OCI-LY1 (cell line): ENCODE results near the gene CACNB2.

Experiments used
- H2AFZ ChIP-seq: fragments of 200-600 bp; sonication (generic), shearing (Covaris generic); 2 replicates; pipeline ENCODE4 v1.6.0; 2014; ENCODE audit warnings: antibody characterized with exemption, mild to moderate bottlenecking, low read length
- H3F3A ChIP-seq: fragments of 200-600 bp; sonication (generic), shearing (Covaris generic); 2 replicates; pipeline ENCODE4 v1.6.0; 2014; ENCODE audit warnings: mild to moderate bottlenecking, antibody characterized with exemption, low read length, moderate library complexity; ENCODE audit not compliant: insufficient read depth
- H3K27ac ChIP-seq: fragments of 200-600 bp; sonication (generic); 2 replicates; pipeline ENCODE4 v1.5.1; 2014; ENCODE audit warnings: low read length, mixed run types, mild to moderate bottlenecking, low read depth; ENCODE audit not compliant: poor library complexity, severe bottlenecking
- H3K27me3 ChIP-seq: fragments of 200-600 bp; sonication (generic); 2 replicates; pipeline ENCODE4 v1.6.0; 2014; ENCODE audit warnings: antibody characterized with exemption, mild to moderate bottlenecking, low read length, moderate library complexity; ENCODE audit not compliant: insufficient read depth
- H3K36me3 ChIP-seq: fragments of 200-600 bp; sonication (generic); 2 replicates; pipeline ENCODE4 v1.6.1; 2014; ENCODE audit warnings: mild to moderate bottlenecking, antibody characterized with exemption, low read length, moderate library complexity, mixed read lengths; ENCODE audit not compliant: insufficient read depth
- H3K4me1 ChIP-seq: fragments of 200-600 bp; sonication (generic); 2 replicates; pipeline ENCODE4 v1.5.1; 2014; ENCODE audit warnings: mild to moderate bottlenecking, low read length, moderate library complexity; ENCODE audit not compliant: insufficient read depth, severe bottlenecking
- H3K4me2 ChIP-seq: fragments of 200-600 bp; sonication (generic), shearing (Covaris generic); 2 replicates; pipeline ENCODE4 v1.6.1; 2014; ENCODE audit warnings: low read length
- H3K4me3 ChIP-seq: fragments of 200-600 bp; sonication (generic); 2 replicates; pipeline ENCODE4 v1.5.1; 2014; ENCODE audit warnings: low read length, low read depth, mild to moderate bottlenecking, mixed read lengths; ENCODE audit not compliant: poor library complexity, severe bottlenecking
- H3K79me2 ChIP-seq: fragments of 200-600 bp; shearing (Covaris generic); 2 replicates; pipeline ENCODE4 v1.6.1; 2016; ENCODE audit warnings: mixed run types, low read length, mixed read lengths; ENCODE audit not compliant: insufficient read depth
- H3K9ac ChIP-seq: fragments of 200-600 bp; sonication (generic), shearing (Covaris generic); 2 replicates; pipeline ENCODE4 v1.6.1; 2014; ENCODE audit warnings: mild to moderate bottlenecking, low read length, mixed read lengths
- H3K9me2 ChIP-seq: fragments of 200-600 bp; sonication (generic), shearing (Covaris generic); 2 replicates; pipeline ENCODE4 v1.6.1; 2014; ENCODE audit warnings: low read depth, mild to moderate bottlenecking, low read length, mixed read lengths
- H3K9me3 ChIP-seq: fragments of 200-600 bp; shearing (Covaris generic); 2 replicates; pipeline ENCODE4 v1.6.1; 2014; ENCODE audit warnings: low read length, mixed read lengths
- H4K20me1 ChIP-seq: fragments of 200-600 bp; sonication (generic), shearing (Covaris generic); 2 replicates; pipeline ENCODE4 v1.6.0; 2016; ENCODE audit warnings: mild to moderate bottlenecking, low read length; ENCODE audit not compliant: insufficient read depth
- CTCF ChIP-seq: fragments of 200-600 bp; sonication (generic), shearing (Covaris generic); IDR thresholded peaks from 2 replicates; pipeline ENCODE4 v1.5.1; 2017; ENCODE audit warnings: mild to moderate bottlenecking, antibody characterized with exemption, low read length, moderate library complexity, mixed read lengths
- EZH2 ChIP-seq: fragments of 200-600 bp; sonication (generic), shearing (Covaris generic); IDR thresholded peaks from 2 replicates; pipeline ENCODE4 v1.8.0; 2017; ENCODE audit warnings: borderline replicate concordance, mixed run types, mild to moderate bottlenecking, antibody characterized with exemption, low read length, moderate library complexity, mixed read lengths

Gene CACNB2

GRCh38 chr10:18474118-18474455 lies 333.9 kb downstream of the CACNB2 start:
- Histone ChIP-seq H3K4me3 (no peak overlapping the region), H3K4me1 (peaks cover 29% of the 10 kb centered on the region), H3K4me2 (peak overlapping the region; percentile 50), H3K9ac (0 out of 2 replicates have a peak overlapping the region, but pooled peaks have one; percentile 32), H3K36me3 (no peaks in the 10 kb centered on the region), H3K9me2 (no peaks in the 10 kb centered on the region), H3F3A (no peaks in the 10 kb centered on the region), H3K9me3 (no peaks in the 10 kb centered on the region), H3K79me2 (no peaks in the 10 kb centered on the region), H3K27me3 (no peaks in the 10 kb centered on the region), H2AFZ (peak overlapping the region; percentile 85; the same call in 1 of the 2 replicates), H4K20me1 (no peaks in the 10 kb centered on the region), H3K27ac (peak overlapping the region; percentile 56)
- TF ChIP-seq CTCF (no peak), EZH2 (no peak)

GRCh38 chr10:18476076-18476647 lies 335.9 kb downstream of the CACNB2 start:
- Histone ChIP-seq H3K4me1 (peaks cover 29% of the 10 kb centered on the region), H3K9me2 (no peaks in the 10 kb centered on the region), H3K4me2 (no peak overlapping the region), H3K36me3 (no peaks in the 10 kb centered on the region; the same call in 1 of the 2 replicates), H3K27ac (no peak overlapping the region), H3K4me3 (no peak overlapping the region), H2AFZ (no peak overlapping the region), H3K9me3 (0 out of 2 replicates have a peak, but pooled peaks cover 5% of the 10 kb centered on the region), H4K20me1 (no peaks in the 10 kb centered on the region), H3K79me2 (no peaks in the 10 kb centered on the region), H3K9ac (no peak overlapping the region), H3K27me3 (no peaks in the 10 kb centered on the region), H3F3A (no peaks in the 10 kb centered on the region)
- no peak for TF ChIP-seq EZH2
- TF ChIP-seq CTCF: no peak

- Histone ChIP-seq H3K4me3 (no peak overlapping the region), H3F3A (no peaks in the 10 kb centered on the region), H3K79me2 (no peaks in the 10 kb centered on the region), H3K4me2 (no peak overlapping the region), H3K4me1 (peaks cover 12% of the 10 kb centered on the region), H3K9me3 (0 out of 2 replicates have a peak, but pooled peaks cover 5% of the 10 kb centered on the region), H3K9ac (no peak overlapping the region), H2AFZ (no peak overlapping the region), H3K36me3 (no peaks in the 10 kb centered on the region; the same call in 1 of the 2 replicates), H3K27me3 (no peaks in the 10 kb centered on the region), H3K27ac (no peak overlapping the region), H3K9me2 (no peaks in the 10 kb centered on the region), H4K20me1 (no peaks in the 10 kb centered on the region)
- TF ChIP-seq EZH2 (no peak), CTCF (no peak)
Observed at GRCh38 chr10:18478354-18478753, 338.1 kb downstream of the CACNB2 start.
